ENCODE results near the gene OR51B4. TPM values are rescaled to one million over a fixed set of nuclear protein-coding genes. Genes with fewer than 3 reads are reported as not detected.
"Not testable (repeated sequence)": the region's sequence is repeated elsewhere in the genome, so short reads cannot be mapped to it uniquely, and the experiment has no call there.

The OR51B4 gene
- total RNA-seq, 2 experiments from 2014 or later: not detected

DNA sequence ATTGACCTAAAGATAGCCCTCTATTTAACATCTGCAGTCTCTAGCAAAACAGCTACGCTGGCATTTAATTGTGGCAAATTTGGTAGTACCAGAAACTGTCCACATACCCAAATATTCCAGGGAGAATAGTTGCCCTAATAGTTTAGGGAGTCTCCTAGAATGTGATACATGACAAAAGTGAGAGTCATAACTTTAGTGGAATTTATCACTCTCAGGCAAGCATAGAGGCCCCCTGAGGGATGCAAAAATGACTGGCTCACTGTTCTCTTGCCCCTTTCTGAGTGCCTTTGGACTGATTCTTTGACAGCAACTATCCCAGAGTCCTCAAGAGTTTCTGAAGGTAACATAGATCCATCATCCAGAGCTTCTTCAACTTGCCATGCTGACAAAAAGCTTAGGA lies 2.3 kb upstream of the OR51B4 start:
- no peak for DNase-seq
- H3K4me1 Mint-ChIP-seq (ENCODE audit: low read depth): no peaks in the 10 kb centered on the region
- no peaks in the 10 kb centered on the region for H3K27me3 Mint-ChIP-seq
- ChIA-PET POLR2A (no interaction called here), CTCF (no interaction called here)
- TF ChIP-seq, protein P1, sequence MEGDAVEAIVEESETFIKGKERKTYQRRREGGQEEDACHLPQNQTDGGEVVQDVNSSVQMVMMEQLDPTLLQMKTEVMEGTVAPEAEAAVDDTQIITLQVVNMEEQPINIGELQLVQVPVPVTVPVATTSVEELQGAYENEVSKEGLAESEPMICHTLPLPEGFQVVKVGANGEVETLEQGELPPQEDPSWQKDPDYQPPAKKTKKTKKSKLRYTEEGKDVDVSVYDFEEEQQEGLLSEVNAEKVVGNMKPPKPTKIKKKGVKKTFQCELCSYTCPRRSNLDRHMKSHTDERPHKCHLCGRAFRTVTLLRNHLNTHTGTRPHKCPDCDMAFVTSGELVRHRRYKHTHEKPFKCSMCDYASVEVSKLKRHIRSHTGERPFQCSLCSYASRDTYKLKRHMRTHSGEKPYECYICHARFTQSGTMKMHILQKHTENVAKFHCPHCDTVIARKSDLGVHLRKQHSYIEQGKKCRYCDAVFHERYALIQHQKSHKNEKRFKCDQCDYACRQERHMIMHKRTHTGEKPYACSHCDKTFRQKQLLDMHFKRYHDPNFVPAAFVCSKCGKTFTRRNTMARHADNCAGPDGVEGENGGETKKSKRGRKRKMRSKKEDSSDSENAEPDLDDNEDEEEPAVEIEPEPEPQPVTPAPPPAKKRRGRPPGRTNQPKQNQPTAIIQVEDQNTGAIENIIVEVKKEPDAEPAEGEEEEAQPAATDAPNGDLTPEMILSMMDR (IDR thresholded peaks at IDR 0.05): no peak
- H3K9me3 Mint-ChIP-seq: no peaks in the 10 kb centered on the region
- intact Hi-C loops (cut with micrococcal nuclease): no loop called here
- no peak for ATAC-seq
- H3K36me3 Mint-ChIP-seq (ENCODE audit: low read depth): no peaks in the 10 kb centered on the region
- H3K27ac Mint-ChIP-seq: no peak overlapping the region
- H3K4me3 Mint-ChIP-seq: no peak overlapping the region

DNA sequence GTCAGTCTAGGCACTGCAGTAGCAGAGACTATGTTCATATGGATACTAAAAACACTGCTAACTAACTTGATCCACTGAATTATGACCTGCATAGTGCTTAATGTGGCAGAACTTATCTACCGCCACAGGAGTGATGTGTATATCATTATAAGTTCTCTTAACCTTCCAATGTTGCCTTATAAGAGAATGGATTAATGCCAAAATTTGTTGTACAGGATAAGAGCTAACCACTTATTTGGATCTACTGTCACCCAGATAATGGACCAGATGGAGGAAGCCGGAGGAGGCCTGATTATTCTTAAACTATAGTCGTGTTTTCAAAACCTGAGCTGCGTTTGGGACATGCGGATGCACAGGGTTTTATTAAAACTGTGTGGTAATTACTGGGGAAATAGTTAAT lies 1.9 kb upstream of the OR51B4 start:
- Mint-ChIP-seq H3K27me3 (no peaks in the 10 kb centered on the region), H3K36me3 (ENCODE audit: low read depth) (no peaks in the 10 kb centered on the region), H3K4me3 (no peak overlapping the region), H3K4me1 (ENCODE audit: low read depth) (no peaks in the 10 kb centered on the region), H3K9me3 (no peaks in the 10 kb centered on the region), H3K27ac (no peak overlapping the region)
- no peak for DNase-seq
- ChIA-PET POLR2A (no interaction called here), CTCF (no interaction called here)
- TF ChIP-seq, protein P1 (IDR thresholded peaks at IDR 0.05): no peak
- intact Hi-C loops (cut with micrococcal nuclease): no loop called here
- ATAC-seq: no peak

DNA sequence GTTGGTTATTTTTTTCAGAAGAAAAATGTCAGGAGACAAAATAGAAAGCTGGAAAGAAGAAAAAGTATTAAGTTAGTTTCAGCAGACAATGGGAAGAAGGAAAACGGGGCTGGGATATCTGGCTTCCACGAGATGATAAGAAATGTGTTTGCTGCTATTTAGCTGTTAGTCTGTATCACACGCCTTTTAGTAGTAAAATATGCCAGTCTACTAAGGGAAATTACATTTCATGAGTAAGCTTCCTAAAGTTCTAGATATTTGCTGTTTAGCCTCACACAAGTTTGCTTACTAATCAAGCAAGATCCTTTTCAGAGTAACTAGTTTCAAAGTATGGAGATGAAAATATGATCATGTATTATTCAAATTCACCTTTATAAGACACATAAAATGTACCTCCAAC lies 1.5 kb downstream of the OR51B4 start:
- CTCF ChIA-PET: no interaction called here
- POLR2A ChIA-PET: no interaction called here
- no peak for DNase-seq
- Mint-ChIP-seq H3K4me1 (ENCODE audit: low read depth) (no peaks in the 10 kb centered on the region), H3K27me3 (no peaks in the 10 kb centered on the region), H3K27ac (no peak overlapping the region), H3K9me3 (no peaks in the 10 kb centered on the region), H3K36me3 (ENCODE audit: low read depth) (no peaks in the 10 kb centered on the region), H3K4me3 (no peak overlapping the region)
- intact Hi-C loops (cut with micrococcal nuclease): no loop called here
- TF ChIP-seq, protein P1 (IDR thresholded peaks at IDR 0.05): no peak
- ATAC-seq: no peak

DNA sequence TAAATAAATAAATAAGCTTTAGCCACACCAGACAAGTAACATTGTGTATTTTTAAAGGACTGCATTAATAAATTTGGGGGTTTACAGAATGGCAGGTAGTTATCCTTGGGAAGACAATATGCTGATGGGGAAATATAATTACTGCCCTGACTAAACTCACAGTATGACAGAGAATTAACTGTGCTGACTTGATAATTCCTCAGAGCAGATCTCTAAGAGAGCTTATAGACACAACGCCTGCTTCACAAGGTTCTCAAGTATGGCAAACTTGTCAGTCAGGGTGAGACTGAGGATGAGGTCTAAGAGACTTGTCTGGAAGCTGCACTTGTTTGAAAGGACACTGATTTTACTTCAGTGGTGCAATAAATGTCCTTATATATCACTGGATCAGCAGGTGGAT lies 3.3 kb downstream of the OR51B4 start:
- Mint-ChIP-seq H3K4me1 (ENCODE audit: low read depth) (no peaks in the 10 kb centered on the region), H3K9me3 (no peaks in the 10 kb centered on the region), H3K27ac (no peak overlapping the region), H3K36me3 (ENCODE audit: low read depth) (no peaks in the 10 kb centered on the region), H3K4me3 (no peak overlapping the region), H3K27me3 (no peaks in the 10 kb centered on the region)
- ATAC-seq (no peak), DNase-seq (no peak)
- CTCF ChIA-PET: no interaction called here
- POLR2A ChIA-PET: no interaction called here
- intact Hi-C loops (cut with micrococcal nuclease): no loop called here
- TF ChIP-seq, protein P1 (IDR thresholded peaks at IDR 0.05): no peak

DNA sequence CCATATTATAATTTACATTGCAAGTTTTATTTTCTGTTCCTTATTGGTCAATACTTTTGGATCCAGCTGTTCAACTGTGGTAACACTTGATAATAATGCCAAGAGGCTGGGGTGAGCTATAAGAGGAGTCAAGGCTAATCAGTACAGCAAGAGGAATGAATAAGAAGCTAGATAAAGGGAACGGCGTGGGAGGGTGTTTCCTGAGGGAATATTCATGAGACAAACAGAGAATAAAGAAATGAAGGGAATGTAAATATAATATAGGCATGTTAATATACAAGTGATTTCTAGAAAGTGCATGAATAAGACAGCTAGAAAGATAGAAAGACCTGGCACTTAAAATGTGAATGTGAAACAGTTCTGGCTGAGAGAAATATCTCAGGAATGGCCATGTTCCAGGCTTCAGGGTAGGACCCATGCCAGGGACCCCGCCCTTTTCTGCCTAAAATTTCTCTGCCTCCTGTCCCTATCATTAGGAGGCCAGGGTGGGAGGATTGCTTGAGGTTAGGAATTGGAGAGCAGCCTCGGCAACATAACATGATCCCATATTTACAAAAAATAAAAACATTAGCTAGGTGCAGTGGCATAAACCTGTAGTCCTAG lies 3.9 kb downstream of the OR51B4 start:
- no peaks in the 10 kb centered on the region for H3K27me3 Mint-ChIP-seq
- ChIA-PET POLR2A (no interaction called here), CTCF (no interaction called here)
- no peaks in the 10 kb centered on the region for H3K4me1 Mint-ChIP-seq (ENCODE audit: low read depth)
- H3K9me3 Mint-ChIP-seq: no peaks in the 10 kb centered on the region
- intact Hi-C loops (cut with micrococcal nuclease): no loop called here
- no peak overlapping the region for H3K27ac Mint-ChIP-seq
- TF ChIP-seq, protein P1 (IDR thresholded peaks at IDR 0.05): no peak
- DNase-seq (no peak), ATAC-seq (no peak)
- H3K36me3 Mint-ChIP-seq (ENCODE audit: low read depth): no peaks in the 10 kb centered on the region
- H3K4me3 Mint-ChIP-seq: no peak overlapping the region

DNA sequence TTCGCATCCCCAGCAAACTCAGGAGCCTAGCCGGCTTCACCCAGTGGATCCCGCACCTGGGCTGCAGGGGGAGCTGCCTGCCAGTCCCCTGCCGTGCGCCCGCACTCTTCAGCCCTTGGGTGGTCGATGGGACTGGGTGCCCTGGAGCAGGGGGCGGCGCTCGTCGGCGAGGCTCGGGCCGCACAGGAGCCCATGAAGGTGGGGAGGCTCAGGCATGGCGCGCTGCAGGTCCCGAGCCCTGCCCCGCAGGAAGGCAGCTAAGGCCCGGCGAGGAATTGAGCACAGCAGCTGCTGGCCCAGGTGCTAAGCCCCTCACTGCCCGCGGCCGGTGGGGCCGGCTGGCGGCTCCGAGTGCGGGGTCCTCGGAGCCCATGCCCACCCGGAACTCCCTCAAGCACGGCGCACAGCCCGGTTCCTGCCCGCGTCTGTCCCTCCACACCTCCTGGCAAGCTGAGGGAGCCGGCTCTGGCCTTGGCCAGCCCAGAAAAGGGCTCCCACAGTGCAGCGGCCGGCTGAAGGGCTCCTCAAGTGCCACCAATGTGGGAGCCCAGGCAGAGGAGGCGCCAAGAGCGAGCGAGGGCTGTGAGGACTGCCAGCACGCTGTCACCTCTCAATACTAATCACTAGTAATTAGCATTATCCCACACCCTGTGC lies 7.3 kb downstream of the OR51B4 start:
- POLR2A ChIA-PET: not testable (repeated sequence)

More for the DNA sequence above, 7.3 kb downstream of the OR51B4 start:
- ATAC-seq; H3K27me3 Mint-ChIP-seq; DNase-seq; CTCF ChIA-PET; intact Hi-C loops (cut with micrococcal nuclease); H3K36me3 Mint-ChIP-seq (ENCODE audit: low read depth); H3K4me3 Mint-ChIP-seq; H3K27ac Mint-ChIP-seq; H3K4me1 Mint-ChIP-seq (ENCODE audit: low read depth); H3K9me3 Mint-ChIP-seq: not testable (repeated sequence)

Data from activated CD8-positive, alpha-beta T cell treated with anti-CD3 and anti-CD28 coated beads for 36 hours (primary cell).